HFFc6 (cell line): ENCODE results near the gene TEDC1. TPM values are rescaled to one million over a fixed set of nuclear protein-coding genes. Genes with fewer than 3 reads are reported as not detected.

Source experiments
- DNase-seq: peaks from one replicate; pipeline ENCODE4 v3.0.0-alpha.2; 2018
- H3K27ac Mint-ChIP-seq: 2 replicates; pipeline ENCODE4 v1.8.0; 2020; ENCODE audit warnings: mild to moderate bottlenecking, mixed read lengths
- H3K27me3 Mint-ChIP-seq: 2 replicates; pipeline ENCODE4 v1.8.0; 2021; ENCODE audit warnings: mild to moderate bottlenecking, moderate library complexity, mixed read lengths; ENCODE audit not compliant: insufficient read depth
- H3K36me3 Mint-ChIP-seq: 2 replicates; pipeline ENCODE4 v1.8.0; 2021; ENCODE audit warnings: low read depth, mixed read lengths
- H3K4me1 Mint-ChIP-seq: 2 replicates; pipeline ENCODE4 v1.8.0; 2020; ENCODE audit warnings: low read depth, mixed read lengths
- H3K4me3 Mint-ChIP-seq: 2 replicates; pipeline ENCODE4 v1.8.0; 2020; ENCODE audit warnings: mild to moderate bottlenecking, moderate library complexity, mixed read lengths
- H3K9me3 Mint-ChIP-seq: 2 replicates; pipeline ENCODE4 v1.8.0; 2020; ENCODE audit warnings: mild to moderate bottlenecking, mixed read lengths
- total RNA-seq, 6 experiments: library from RNA; stranded (reverse); fragmentation: NEBNext Ultra II Directional; extraction: Animal tissue kit (Norgen Biotek cat#: 25700); gene quantifications; 2 replicates in 1 of 6; 3 replicates in 5 of 6; pipeline ENCODE4 v1.2.3, GENCODE V29; 2021
- TF ChIP-seq, protein P1 (sequence below): fragments of 200-600 bp; sonication (generic); IDR thresholded peaks from 2 replicates; pipeline ENCODE4 v1.5.0; 2021; ENCODE audit warnings: antibody characterized with exemption, mild to moderate bottlenecking

Gene TEDC1
- total RNA-seq, 6 experiments from 2014 or later = 9.1 to 12.9 (median 12.7) TPM

GRCh38 chr14:105445901-105446845 lies 44.9 kb upstream of the TEDC1 start:
- no peak for DNase-seq
- Mint-ChIP-seq H3K4me3 (no peak overlapping the region), H3K36me3 (no peaks in the 10 kb centered on the region), H3K27ac (no peak overlapping the region), H3K4me1 (no peaks in the 10 kb centered on the region), H3K9me3 (no peaks in the 10 kb centered on the region), H3K27me3 (peaks cover 2% of the 10 kb centered on the region)
- TF ChIP-seq, protein P1, sequence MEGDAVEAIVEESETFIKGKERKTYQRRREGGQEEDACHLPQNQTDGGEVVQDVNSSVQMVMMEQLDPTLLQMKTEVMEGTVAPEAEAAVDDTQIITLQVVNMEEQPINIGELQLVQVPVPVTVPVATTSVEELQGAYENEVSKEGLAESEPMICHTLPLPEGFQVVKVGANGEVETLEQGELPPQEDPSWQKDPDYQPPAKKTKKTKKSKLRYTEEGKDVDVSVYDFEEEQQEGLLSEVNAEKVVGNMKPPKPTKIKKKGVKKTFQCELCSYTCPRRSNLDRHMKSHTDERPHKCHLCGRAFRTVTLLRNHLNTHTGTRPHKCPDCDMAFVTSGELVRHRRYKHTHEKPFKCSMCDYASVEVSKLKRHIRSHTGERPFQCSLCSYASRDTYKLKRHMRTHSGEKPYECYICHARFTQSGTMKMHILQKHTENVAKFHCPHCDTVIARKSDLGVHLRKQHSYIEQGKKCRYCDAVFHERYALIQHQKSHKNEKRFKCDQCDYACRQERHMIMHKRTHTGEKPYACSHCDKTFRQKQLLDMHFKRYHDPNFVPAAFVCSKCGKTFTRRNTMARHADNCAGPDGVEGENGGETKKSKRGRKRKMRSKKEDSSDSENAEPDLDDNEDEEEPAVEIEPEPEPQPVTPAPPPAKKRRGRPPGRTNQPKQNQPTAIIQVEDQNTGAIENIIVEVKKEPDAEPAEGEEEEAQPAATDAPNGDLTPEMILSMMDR = no peak

DNA sequence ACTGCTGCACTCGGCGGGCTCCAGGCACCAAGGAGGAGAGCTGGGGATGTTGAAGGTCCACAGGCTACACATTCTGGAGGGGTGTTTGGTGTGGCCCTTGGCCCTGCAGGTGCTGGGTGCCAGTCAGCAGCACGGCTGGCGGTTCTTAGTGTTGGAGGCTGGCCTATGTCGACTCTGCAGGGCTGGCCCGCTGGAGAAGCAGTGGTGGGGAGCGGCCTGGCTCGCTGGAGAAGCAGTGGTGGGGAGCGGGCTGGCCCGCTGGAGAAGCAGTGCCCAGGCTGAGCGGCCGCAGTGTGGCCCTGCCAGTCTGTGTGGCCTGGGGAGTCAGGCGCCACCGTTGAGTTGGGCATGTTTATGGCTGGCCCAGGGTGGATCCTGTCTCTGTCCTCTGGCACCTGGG lies 44.1 kb upstream of the TEDC1 start:
- H3K36me3 Mint-ChIP-seq = no peaks in the 10 kb centered on the region
- peaks cover 4% of the 10 kb centered on the region for H3K27me3 Mint-ChIP-seq
- no peaks in the 10 kb centered on the region for H3K9me3 Mint-ChIP-seq
- DNase-seq = no peak
- TF ChIP-seq, protein P1 = no peak
- H3K4me3 Mint-ChIP-seq = no peak overlapping the region
- no peak overlapping the region for H3K27ac Mint-ChIP-seq
- no peaks in the 10 kb centered on the region for H3K4me1 Mint-ChIP-seq

DNA sequence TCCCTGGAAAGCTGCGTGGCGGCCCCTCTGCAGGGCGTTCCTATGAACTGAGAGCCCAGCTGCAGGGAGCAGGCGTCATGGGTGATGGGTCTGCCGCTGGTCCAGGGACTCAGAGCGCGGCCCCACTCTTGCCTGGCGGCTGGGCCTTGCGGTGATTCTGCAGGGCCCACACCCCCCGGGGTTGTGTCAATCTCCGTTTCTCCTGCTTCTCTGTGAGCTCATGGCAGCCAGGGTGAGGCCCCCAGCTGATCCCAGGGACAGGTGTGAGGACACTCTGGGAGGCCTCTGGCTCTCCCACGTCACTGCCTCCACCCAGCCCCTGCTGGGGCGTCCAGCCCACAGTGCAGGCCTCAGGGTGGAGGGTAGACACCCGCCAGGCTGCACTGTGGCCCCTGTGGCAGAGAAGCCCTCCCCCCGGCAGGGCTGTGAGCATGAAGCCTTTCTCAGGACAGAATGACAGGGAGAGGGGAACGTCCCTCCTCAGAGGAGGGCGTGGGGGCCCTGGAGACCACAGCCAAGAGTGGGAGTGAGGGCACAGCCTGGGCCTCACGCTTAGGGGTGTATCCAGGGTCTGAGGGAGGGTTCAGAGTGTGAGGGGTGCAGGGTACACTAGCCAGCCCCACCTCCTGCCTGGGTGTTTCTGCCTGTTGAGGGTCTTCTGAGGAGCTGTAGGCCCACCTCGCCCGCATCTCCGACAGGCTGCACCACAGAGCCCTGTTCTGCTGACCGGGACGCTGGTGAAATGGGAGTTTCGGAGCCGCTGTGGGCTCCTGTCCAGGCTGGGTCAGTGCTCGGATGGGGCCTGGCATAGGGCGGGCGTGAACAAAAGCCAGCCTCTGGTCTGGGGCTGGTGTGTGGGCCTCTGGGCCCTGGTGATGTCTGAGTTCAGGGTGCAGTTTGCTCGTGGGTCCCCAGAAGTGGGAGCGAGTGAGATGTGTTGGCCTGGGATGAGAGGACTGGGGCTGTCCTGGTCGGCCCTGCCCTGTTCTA lies 43.1 kb upstream of the TEDC1 start:
- Mint-ChIP-seq H3K27ac (peak overlapping the region; percentile 36; the same call in 1 of the 2 replicates), H3K9me3 (no peaks in the 10 kb centered on the region)

GRCh38 chr14:105448706-105449111 lies 42.3 kb upstream of the TEDC1 start:
- Mint-ChIP-seq H3K9me3 (no peaks in the 10 kb centered on the region), H3K27ac (peak overlapping the region; percentile 36; the same call in 1 of the 2 replicates), H3K4me1 (no peaks in the 10 kb centered on the region), H3K27me3 (peaks cover 6% of the 10 kb centered on the region), H3K36me3 (peaks cover 10% of the 10 kb centered on the region; the same call in 1 of the 2 replicates), H3K4me3 (no peak overlapping the region)
- DNase-seq = peak; percentile 24
- TF ChIP-seq, protein P1 = peak; percentile 88

More for the DNA sequence above, 43.1 kb upstream of the TEDC1 start:
- no peak overlapping the region for H3K4me3 Mint-ChIP-seq
- TF ChIP-seq, protein P1 = no peak
- no peaks in the 10 kb centered on the region for H3K4me1 Mint-ChIP-seq
- DNase-seq = no peak
- peaks cover 6% of the 10 kb centered on the region for H3K27me3 Mint-ChIP-seq
- peaks cover 6% of the 10 kb centered on the region; the same call in 1 of the 2 replicates for H3K36me3 Mint-ChIP-seq
